Measurements from ENCODE around the gene RACGAP1.
A peak's percentile ranks its signal among the peaks of the same experiment; 100 is the strongest.

The RACGAP1 gene

GRCh38 chr12:49969027-49969426, 56.3 kb downstream of the RACGAP1 start:
- DNase-seq (ENCODE audit: low read depth) = no peak

- no peak for DNase-seq (ENCODE audit: low read depth)
Measured at GRCh38 chr12:49968471-49968870, 56.8 kb downstream of the RACGAP1 start.

GRCh38 chr12:49967777-49968250, 57.5 kb downstream of the RACGAP1 start:
- no peak for DNase-seq (ENCODE audit: low read depth)

- peak; percentile 15 for DNase-seq (ENCODE audit: low read depth)
Measured at GRCh38 chr12:49967042-49967776, 58.1 kb downstream of the RACGAP1 start.

GRCh38 chr12:49966511-49967041, 58.7 kb downstream of the RACGAP1 start:
- DNase-seq (ENCODE audit: low read depth) = no peak

GRCh38 chr12:49965836-49966235, 59.5 kb downstream of the RACGAP1 start:
- no peak for DNase-seq (ENCODE audit: low read depth)

- no peak for DNase-seq (ENCODE audit: low read depth)
Measured at GRCh38 chr12:49964849-49965624, 60.3 kb downstream of the RACGAP1 start.

GRCh38 chr12:49963976-49964815, 61.1 kb downstream of the RACGAP1 start:
- DNase-seq (ENCODE audit: low read depth) = no peak

GRCh38 chr12:49962861-49963765, 62.2 kb downstream of the RACGAP1 start:
- no peak for DNase-seq (ENCODE audit: low read depth)

- DNase-seq (ENCODE audit: low read depth) = no peak
Measured at GRCh38 chr12:49961993-49962764, 63.1 kb downstream of the RACGAP1 start.

- no peak for DNase-seq (ENCODE audit: low read depth)
Measured at GRCh38 chr12:49961111-49961922, 64.0 kb downstream of the RACGAP1 start, which contains the start of gene AQP5. Gene AQP5 (plus strand): TSS chr12:49961872. CDS start chr12:49962018, 146 bp downstream.

GRCh38 chr12:49960474-49961110, 64.7 kb downstream of the RACGAP1 start:
- no peak for DNase-seq (ENCODE audit: low read depth)

- no peak for DNase-seq (ENCODE audit: low read depth)
Measured at GRCh38 chr12:49959685-49960473, 65.4 kb downstream of the RACGAP1 start.

- no peak for DNase-seq (ENCODE audit: low read depth)
Measured at GRCh38 chr12:49957570-49957967, 67.7 kb downstream of the RACGAP1 start.

GRCh38 chr12:49956663-49957569, 68.4 kb downstream of the RACGAP1 start:
- DNase-seq (ENCODE audit: low read depth) = no peak

GRCh38 chr12:49955899-49956662, 69.2 kb downstream of the RACGAP1 start:
- DNase-seq (ENCODE audit: low read depth) = no peak

All from non-pigmented ciliary epithelial cell (primary cell).